Neural cell (in vitro differentiated cells): ENCODE results near the gene MGST3.

Source experiments
- CTCF ChIP-seq: fragments of 450-650 bp; IDR thresholded peaks from 2 replicates; pipeline ENCODE4 v1.5.1; 2014; ENCODE audit warnings: antibody characterized with exemption, mild to moderate bottlenecking, moderate library complexity; ENCODE audit not compliant: poor library complexity, severe bottlenecking
- EP300 ChIP-seq: fragments of 450-650 bp; conservative IDR thresholded peaks from 2 replicates; pipeline ENCODE4 v1.6.1; 2014; ENCODE audit warnings: antibody characterized with exemption, mild to moderate bottlenecking, moderate library complexity; ENCODE audit not compliant: poor library complexity, severe bottlenecking
- EZH2 ChIP-seq: fragments of 200-600, 300-800 bp; shearing (Covaris generic), sonication (generic); IDR thresholded peaks from 2 replicates; pipeline ENCODE4 v1.6.1; 2014; ENCODE audit warnings: antibody characterized with exemption, low read length, borderline replicate concordance, mild to moderate bottlenecking; ENCODE audit not compliant: insufficient read depth, poor library complexity, severe bottlenecking
- MXI1 ChIP-seq: fragments of 450-650 bp; conservative IDR thresholded peaks from 2 replicates; pipeline ENCODE4 v1.6.1; 2014; ENCODE audit warnings: antibody characterized with exemption, mild to moderate bottlenecking; ENCODE audit not compliant: poor library complexity, severe bottlenecking
- POLR2AphosphoS5 ChIP-seq: IDR thresholded peaks from 2 replicates; pipeline ENCODE4 v1.6.1; 2012
- REST ChIP-seq: IDR thresholded peaks from 2 replicates; pipeline ENCODE4 v1.6.1; 2012; ENCODE audit warnings: borderline replicate concordance
- SMC3 ChIP-seq: fragments of 450-650 bp; conservative IDR thresholded peaks from 2 replicates; pipeline ENCODE4 v1.6.1; 2014; ENCODE audit warnings: antibody characterized with exemption, mild to moderate bottlenecking, moderate library complexity; ENCODE audit not compliant: poor library complexity
- TAF1 ChIP-seq: IDR thresholded peaks from 2 replicates; pipeline ENCODE4 v1.6.1; 2012; ENCODE audit warnings: low read depth

GRCh38 chr1:165683848-165684485, 52.9 kb downstream of the MGST3 start:
- no peak for TF ChIP-seq CTCF
- no peak for TF ChIP-seq EP300
- TF ChIP-seq EZH2, result no peak
- no peak for TF ChIP-seq MXI1
- TF ChIP-seq TAF1, result no peak
- no peak for TF ChIP-seq REST
- TF ChIP-seq SMC3, result no peak
- no peak for TF ChIP-seq POLR2AphosphoS5
